GM23338 (cell line): ENCODE results near the gene MIA. TPM values are rescaled to one million over a fixed set of nuclear protein-coding genes. Genes with fewer than 3 reads are reported as not detected.

Experiments
- ATAC-seq: fragments of 200-7000 bp; cut with Tn5 transposase; 3 replicates; pipeline ENCODE4 v1.9.1; 2020
- DNase-seq: peaks from one replicate; pipeline ENCODE4 v3.0.0-alpha.2; 2015; ENCODE audit warnings: low spot score
- H2AFZ ChIP-seq: fragments of 200-600 bp; sonication (generic); 2 replicates; pipeline ENCODE4 v1.8.0; 2016; ENCODE audit warnings: antibody characterized with exemption, mild to moderate bottlenecking, moderate library complexity
- H3F3A ChIP-seq: fragments of 200-600 bp; sonication (generic); replicated peaks from 2 replicates; pipeline ENCODE4 v1.8.0; 2017; ENCODE audit warnings: antibody characterized with exemption, mixed run types, low read depth
- H3K27ac ChIP-seq: fragments of 200-600 bp; sonication (generic); 2 replicates; pipeline ENCODE4 v1.6.1; 2016; ENCODE audit warnings: low read depth
- H3K27me3 ChIP-seq: fragments of 200-600 bp; sonication (generic); 2 replicates; pipeline ENCODE4 v1.8.0; 2016; ENCODE audit warnings: mild to moderate bottlenecking, mixed run types, moderate library complexity; ENCODE audit not compliant: insufficient read depth
- H3K36me3 ChIP-seq: fragments of 200-600 bp; sonication (generic); 2 replicates; pipeline ENCODE4 v1.8.0; 2016; ENCODE audit warnings: mild to moderate bottlenecking; ENCODE audit not compliant: insufficient read depth
- H3K4me1 ChIP-seq: fragments of 200-600 bp; sonication (generic); 2 replicates; pipeline ENCODE4 v1.8.0; 2016; ENCODE audit warnings: mild to moderate bottlenecking, moderate library complexity; ENCODE audit not compliant: insufficient read depth
- H3K4me2 ChIP-seq: fragments of 200-600 bp; sonication (generic); 2 replicates; pipeline ENCODE4 v1.7.1; 2017; ENCODE audit warnings: mixed run types
- H3K4me3 ChIP-seq: fragments of 200-600 bp; sonication (generic); 2 replicates; pipeline ENCODE4 v1.6.1; 2016; ENCODE audit warnings: mixed run types
- H3K79me2 ChIP-seq: fragments of 200-600 bp; sonication (generic); replicated peaks from 2 replicates; pipeline ENCODE4 v1.8.0; 2017; ENCODE audit warnings: mild to moderate bottlenecking; ENCODE audit not compliant: insufficient read depth
- H3K9me2 ChIP-seq: fragments of 200-600 bp; sonication (generic); 2 replicates; pipeline ENCODE4 v1.8.0; 2017; ENCODE audit not compliant: insufficient read depth
- H4K20me1 ChIP-seq: fragments of 200-600 bp; sonication (generic); replicated peaks from 2 replicates; pipeline ENCODE4 v1.8.0; 2017; ENCODE audit warnings: mild to moderate bottlenecking; ENCODE audit not compliant: insufficient read depth
- H3K27ac Mint-ChIP-seq: 2 replicates; pipeline ENCODE4 v1.8.0; 2020; ENCODE audit warnings: inconsistent platforms, mild to moderate bottlenecking, moderate library complexity, mixed read lengths
- H3K27me3 Mint-ChIP-seq: 3 replicates; pipeline ENCODE4 v1.8.0; 2022; ENCODE audit warnings: low read depth, mild to moderate bottlenecking, moderate library complexity, mixed read lengths, inconsistent platforms; ENCODE audit not compliant: insufficient read depth, poor library complexity
- H3K36me3 Mint-ChIP-seq: 3 replicates; pipeline ENCODE4 v1.8.0; 2021; ENCODE audit warnings: low read depth, mild to moderate bottlenecking, inconsistent platforms, moderate library complexity, mixed read lengths
- H3K4me1 Mint-ChIP-seq: 3 replicates; pipeline ENCODE4 v1.8.0; 2020; ENCODE audit warnings: mild to moderate bottlenecking, inconsistent platforms, mixed read lengths
- H3K4me3 Mint-ChIP-seq: 3 replicates; pipeline ENCODE4 v1.8.0; 2021; ENCODE audit warnings: moderate library complexity, mild to moderate bottlenecking, inconsistent platforms, mixed read lengths
- H3K9me3 Mint-ChIP-seq: 3 replicates; pipeline ENCODE4 v1.8.0; 2020; ENCODE audit warnings: moderate library complexity, mild to moderate bottlenecking, inconsistent platforms, mixed read lengths
- EZH2 ChIP-seq: fragments of 200-600 bp; sonication (generic); IDR thresholded peaks from one replicate; pipeline ENCODE4 v1.8.0; 2017; ENCODE audit warnings: antibody characterized with exemption, mild to moderate bottlenecking, low read depth; ENCODE audit not compliant: unreplicated experiment
- JUNB ChIP-seq: IDR thresholded peaks from one replicate; pipeline ENCODE4 v1.6.1; 2016; ENCODE audit warnings: antibody characterized with exemption; ENCODE audit not compliant: unreplicated experiment
- POLR2AphosphoS5 ChIP-seq: IDR thresholded peaks from 2 replicates; pipeline ENCODE4 v1.6.1; 2016; ENCODE audit warnings: antibody characterized with exemption, low read depth
- STAT1 ChIP-seq: IDR thresholded peaks from one replicate; pipeline ENCODE4 v1.6.1; 2016; ENCODE audit warnings: antibody characterized with exemption; ENCODE audit not compliant: unreplicated experiment
- ZNF331 ChIP-seq: fragments of 250-450 bp; sonication (Bioruptor Pico); IDR thresholded peaks from 2 replicates; pipeline ENCODE4 v1.5.0; 2020; ENCODE audit warnings: low read depth, mild to moderate bottlenecking, moderate library complexity
- polyA plus RNA-seq: library from polyadenylated mRNA; unstranded; fragments of >200 nt; fragmentation: Nextera tagmentation; extraction: Ambion mirVana; gene quantifications from 2 replicates; pipeline ENCODE4 v1.2.1, GENCODE V29; 2016
- total RNA-seq: library from RNA; depleted of rRNA; stranded (reverse); fragments of >200 nt; shearing (Covaris generic); gene quantifications from 2 replicates; pipeline ENCODE4 v1.2.3, GENCODE V29; 2014
- TF ChIP-seq, protein P1 (sequence below): IDR thresholded peaks from one replicate; pipeline ENCODE4 v1.6.1; 2018; ENCODE audit warnings: antibody characterized with exemption; ENCODE audit not compliant: unreplicated experiment
- TF ChIP-seq, protein P2 (sequence below): fragments of 250-450 bp; sonication (Bioruptor Pico); IDR thresholded peaks from 2 replicates; pipeline ENCODE4 v1.5.0; 2020; ENCODE audit warnings: mild to moderate bottlenecking, moderate library complexity

The MIA gene
- total and polyA plus RNA-seq, 2 experiments from 2014 or later: not detected

DNA sequence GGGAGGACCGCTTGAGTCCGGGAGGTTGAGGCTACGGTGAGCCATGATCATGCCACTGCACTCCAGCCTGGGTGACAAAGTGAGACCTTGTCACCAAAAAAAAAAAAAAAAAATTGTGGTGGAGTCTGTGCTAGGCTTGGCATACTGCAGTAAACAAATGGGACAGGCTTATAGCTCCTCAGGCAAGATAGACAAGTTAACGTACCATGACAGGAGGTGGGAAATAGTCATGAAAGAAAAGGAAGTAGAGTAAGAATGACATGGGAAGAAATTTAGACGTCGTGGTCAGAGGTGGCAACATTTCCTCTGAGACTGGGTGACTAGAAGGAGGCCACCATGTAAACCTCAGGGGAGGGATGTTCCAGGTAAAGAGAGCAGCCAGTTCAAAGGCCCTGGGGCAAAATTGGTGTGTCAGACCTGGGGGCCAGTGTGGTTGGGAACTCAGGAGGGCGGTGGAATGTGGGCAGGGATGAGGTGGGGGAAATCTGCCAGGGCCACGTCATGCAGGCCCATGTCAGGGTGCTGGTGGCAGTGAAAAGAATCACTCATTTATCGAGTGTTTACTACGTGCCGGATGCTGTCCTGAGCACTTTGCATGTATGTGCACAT lies 18.7 kb upstream of the MIA start:
- H3K9me2 ChIP-seq: no peaks in the 10 kb centered on the region
- Mint-ChIP-seq H3K4me3 (no peak overlapping the region), H3K4me1 (peaks cover 18% of the 10 kb centered on the region), H3K9me3 (no peaks in the 10 kb centered on the region; the same call in 2 of the 3 replicates), H3K27ac (peak overlapping the region; percentile 9; the same call in 1 of the 2 replicates), H3K36me3 (peaks cover 93% of the 10 kb centered on the region), H3K27me3 (peaks cover 8% of the 10 kb centered on the region)
- no peak overlapping the region for H2AFZ ChIP-seq
- H3K79me2 ChIP-seq: peaks cover 83% of the 10 kb centered on the region
- H3K4me3 ChIP-seq: no peak overlapping the region
- no peaks in the 10 kb centered on the region for H3K27me3 ChIP-seq
- H4K20me1 ChIP-seq: peaks cover 71% of the 10 kb centered on the region
- H3K36me3 ChIP-seq: peaks cover 57% of the 10 kb centered on the region
- H3K4me2 ChIP-seq: no peak overlapping the region
- H3F3A ChIP-seq: peaks cover 36% of the 10 kb centered on the region
- no peak for DNase-seq
- no peak for ATAC-seq
- no peak overlapping the region for H3K27ac ChIP-seq
- no peak for TF ChIP-seq POLR2AphosphoS5
- peaks cover 17% of the 10 kb centered on the region; the same call in 1 of the 2 replicates for H3K4me1 ChIP-seq

DNA sequence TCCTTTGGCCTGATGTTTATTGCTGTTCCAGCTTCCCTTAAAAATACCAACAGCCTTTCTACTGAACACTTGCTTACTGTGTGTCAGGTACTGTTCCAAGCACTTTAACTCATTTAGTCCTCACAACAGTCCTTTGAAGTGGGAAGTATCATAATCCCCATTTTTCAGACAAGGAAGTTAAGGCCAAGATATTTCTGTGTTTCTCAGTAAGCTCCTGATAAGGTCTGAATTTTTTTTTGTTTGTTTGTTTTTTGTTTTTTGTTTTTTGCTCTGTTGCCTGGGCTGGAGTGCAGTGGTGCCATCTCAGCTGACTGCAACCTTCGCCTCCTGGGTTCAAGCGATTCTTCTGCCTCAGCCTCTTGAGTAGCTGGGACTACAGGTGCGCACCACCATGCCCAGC lies 16.8 kb upstream of the MIA start:
- Histone ChIP-seq H3K27ac (no peak overlapping the region), H2AFZ (no peak overlapping the region), H3K4me1 (peaks cover 8% of the 10 kb centered on the region; the same call in 1 of the 2 replicates), H3K4me2 (no peak overlapping the region), H3F3A (peaks cover 51% of the 10 kb centered on the region), H4K20me1 (peaks cover 73% of the 10 kb centered on the region), H3K4me3 (no peak overlapping the region), H3K79me2 (peaks cover 71% of the 10 kb centered on the region), H3K27me3 (no peaks in the 10 kb centered on the region), H3K36me3 (peaks cover 71% of the 10 kb centered on the region), H3K9me2 (no peaks in the 10 kb centered on the region)
- no peak for TF ChIP-seq EZH2
- TF ChIP-seq, protein P1, sequence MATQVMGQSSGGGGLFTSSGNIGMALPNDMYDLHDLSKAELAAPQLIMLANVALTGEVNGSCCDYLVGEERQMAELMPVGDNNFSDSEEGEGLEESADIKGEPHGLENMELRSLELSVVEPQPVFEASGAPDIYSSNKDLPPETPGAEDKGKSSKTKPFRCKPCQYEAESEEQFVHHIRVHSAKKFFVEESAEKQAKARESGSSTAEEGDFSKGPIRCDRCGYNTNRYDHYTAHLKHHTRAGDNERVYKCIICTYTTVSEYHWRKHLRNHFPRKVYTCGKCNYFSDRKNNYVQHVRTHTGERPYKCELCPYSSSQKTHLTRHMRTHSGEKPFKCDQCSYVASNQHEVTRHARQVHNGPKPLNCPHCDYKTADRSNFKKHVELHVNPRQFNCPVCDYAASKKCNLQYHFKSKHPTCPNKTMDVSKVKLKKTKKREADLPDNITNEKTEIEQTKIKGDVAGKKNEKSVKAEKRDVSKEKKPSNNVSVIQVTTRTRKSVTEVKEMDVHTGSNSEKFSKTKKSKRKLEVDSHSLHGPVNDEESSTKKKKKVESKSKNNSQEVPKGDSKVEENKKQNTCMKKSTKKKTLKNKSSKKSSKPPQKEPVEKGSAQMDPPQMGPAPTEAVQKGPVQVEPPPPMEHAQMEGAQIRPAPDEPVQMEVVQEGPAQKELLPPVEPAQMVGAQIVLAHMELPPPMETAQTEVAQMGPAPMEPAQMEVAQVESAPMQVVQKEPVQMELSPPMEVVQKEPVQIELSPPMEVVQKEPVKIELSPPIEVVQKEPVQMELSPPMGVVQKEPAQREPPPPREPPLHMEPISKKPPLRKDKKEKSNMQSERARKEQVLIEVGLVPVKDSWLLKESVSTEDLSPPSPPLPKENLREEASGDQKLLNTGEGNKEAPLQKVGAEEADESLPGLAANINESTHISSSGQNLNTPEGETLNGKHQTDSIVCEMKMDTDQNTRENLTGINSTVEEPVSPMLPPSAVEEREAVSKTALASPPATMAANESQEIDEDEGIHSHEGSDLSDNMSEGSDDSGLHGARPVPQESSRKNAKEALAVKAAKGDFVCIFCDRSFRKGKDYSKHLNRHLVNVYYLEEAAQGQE: no peak
- TF ChIP-seq ZNF331: no peak
- TF ChIP-seq, protein P2, sequence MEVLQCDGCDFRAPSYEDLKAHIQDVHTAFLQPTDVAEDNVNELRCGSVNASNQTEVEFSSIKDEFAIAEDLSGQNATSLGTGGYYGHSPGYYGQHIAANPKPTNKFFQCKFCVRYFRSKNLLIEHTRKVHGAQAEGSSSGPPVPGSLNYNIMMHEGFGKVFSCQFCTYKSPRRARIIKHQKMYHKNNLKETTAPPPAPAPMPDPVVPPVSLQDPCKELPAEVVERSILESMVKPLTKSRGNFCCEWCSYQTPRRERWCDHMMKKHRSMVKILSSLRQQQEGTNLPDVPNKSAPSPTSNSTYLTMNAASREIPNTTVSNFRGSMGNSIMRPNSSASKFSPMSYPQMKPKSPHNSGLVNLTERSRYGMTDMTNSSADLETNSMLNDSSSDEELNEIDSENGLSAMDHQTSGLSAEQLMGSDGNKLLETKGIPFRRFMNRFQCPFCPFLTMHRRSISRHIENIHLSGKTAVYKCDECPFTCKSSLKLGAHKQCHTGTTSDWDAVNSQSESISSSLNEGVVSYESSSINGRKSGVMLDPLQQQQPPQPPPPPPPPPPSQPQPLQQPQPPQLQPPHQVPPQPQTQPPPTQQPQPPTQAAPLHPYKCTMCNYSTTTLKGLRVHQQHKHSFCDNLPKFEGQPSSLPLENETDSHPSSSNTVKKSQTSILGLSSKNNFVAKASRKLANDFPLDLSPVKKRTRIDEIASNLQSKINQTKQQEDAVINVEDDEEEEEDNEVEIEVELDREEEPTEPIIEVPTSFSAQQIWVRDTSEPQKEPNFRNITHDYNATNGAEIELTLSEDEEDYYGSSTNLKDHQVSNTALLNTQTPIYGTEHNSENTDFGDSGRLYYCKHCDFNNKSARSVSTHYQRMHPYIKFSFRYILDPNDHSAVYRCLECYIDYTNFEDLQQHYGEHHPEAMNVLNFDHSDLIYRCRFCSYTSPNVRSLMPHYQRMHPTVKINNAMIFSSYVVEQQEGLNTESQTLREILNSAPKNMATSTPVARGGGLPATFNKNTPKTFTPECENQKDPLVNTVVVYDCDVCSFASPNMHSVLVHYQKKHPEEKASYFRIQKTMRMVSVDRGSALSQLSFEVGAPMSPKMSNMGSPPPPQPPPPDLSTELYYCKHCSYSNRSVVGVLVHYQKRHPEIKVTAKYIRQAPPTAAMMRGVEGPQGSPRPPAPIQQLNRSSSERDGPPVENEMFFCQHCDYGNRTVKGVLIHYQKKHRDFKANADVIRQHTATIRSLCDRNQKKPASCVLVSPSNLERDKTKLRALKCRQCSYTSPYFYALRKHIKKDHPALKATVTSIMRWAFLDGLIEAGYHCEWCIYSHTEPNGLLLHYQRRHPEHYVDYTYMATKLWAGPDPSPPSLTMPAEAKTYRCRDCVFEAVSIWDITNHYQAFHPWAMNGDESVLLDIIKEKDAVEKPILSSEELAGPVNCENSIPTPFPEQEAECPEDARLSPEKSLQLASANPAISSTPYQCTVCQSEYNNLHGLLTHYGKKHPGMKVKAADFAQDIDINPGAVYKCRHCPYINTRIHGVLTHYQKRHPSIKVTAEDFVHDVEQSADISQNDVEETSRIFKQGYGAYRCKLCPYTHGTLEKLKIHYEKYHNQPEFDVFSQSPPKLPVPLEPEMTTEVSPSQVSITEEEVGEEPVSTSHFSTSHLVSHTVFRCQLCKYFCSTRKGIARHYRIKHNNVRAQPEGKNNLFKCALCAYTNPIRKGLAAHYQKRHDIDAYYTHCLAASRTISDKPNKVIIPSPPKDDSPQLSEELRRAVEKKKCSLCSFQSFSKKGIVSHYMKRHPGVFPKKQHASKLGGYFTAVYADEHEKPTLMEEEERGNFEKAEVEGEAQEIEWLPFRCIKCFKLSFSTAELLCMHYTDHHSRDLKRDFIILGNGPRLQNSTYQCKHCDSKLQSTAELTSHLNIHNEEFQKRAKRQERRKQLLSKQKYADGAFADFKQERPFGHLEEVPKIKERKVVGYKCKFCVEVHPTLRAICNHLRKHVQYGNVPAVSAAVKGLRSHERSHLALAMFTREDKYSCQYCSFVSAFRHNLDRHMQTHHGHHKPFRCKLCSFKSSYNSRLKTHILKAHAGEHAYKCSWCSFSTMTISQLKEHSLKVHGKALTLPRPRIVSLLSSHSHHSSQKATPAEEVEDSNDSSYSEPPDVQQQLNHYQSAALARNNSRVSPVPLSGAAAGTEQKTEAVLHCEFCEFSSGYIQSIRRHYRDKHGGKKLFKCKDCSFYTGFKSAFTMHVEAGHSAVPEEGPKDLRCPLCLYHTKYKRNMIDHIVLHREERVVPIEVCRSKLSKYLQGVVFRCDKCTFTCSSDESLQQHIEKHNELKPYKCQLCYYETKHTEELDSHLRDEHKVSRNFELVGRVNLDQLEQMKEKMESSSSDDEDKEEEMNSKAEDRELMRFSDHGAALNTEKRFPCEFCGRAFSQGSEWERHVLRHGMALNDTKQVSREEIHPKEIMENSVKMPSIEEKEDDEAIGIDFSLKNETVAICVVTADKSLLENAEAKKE: no peak
- TF ChIP-seq JUNB: no peak
- TF ChIP-seq STAT1: no peak
- ATAC-seq (no peak), DNase-seq (no peak)
- no peak overlapping the region for H3K4me3 Mint-ChIP-seq
- H3K4me1 Mint-ChIP-seq: peaks cover 14% of the 10 kb centered on the region
- 0 out of 2 replicates have a peak overlapping the region, but pooled peaks have one; percentile 29 for H3K27ac Mint-ChIP-seq
- no peaks in the 10 kb centered on the region for H3K9me3 Mint-ChIP-seq
- H3K27me3 Mint-ChIP-seq: peaks cover 2% of the 10 kb centered on the region
- H3K36me3 Mint-ChIP-seq: peaks cover 95% of the 10 kb centered on the region
